ENCODE data around the gene AHCYL2.
"Not testable (repeated sequence)": the region's sequence is repeated elsewhere in the genome, so short reads cannot be mapped to it uniquely, and the experiment has no call there.

The AHCYL2 gene

GRCh38 chr7:129385598-129385997, 160.8 kb downstream of the AHCYL2 start:
- no peak for DNase-seq

GRCh38 chr7:129386506-129386905, 161.7 kb downstream of the AHCYL2 start:
- no peak for DNase-seq

GRCh38 chr7:129387537-129387936, 162.7 kb downstream of the AHCYL2 start:
- DNase-seq = no peak

DNA sequence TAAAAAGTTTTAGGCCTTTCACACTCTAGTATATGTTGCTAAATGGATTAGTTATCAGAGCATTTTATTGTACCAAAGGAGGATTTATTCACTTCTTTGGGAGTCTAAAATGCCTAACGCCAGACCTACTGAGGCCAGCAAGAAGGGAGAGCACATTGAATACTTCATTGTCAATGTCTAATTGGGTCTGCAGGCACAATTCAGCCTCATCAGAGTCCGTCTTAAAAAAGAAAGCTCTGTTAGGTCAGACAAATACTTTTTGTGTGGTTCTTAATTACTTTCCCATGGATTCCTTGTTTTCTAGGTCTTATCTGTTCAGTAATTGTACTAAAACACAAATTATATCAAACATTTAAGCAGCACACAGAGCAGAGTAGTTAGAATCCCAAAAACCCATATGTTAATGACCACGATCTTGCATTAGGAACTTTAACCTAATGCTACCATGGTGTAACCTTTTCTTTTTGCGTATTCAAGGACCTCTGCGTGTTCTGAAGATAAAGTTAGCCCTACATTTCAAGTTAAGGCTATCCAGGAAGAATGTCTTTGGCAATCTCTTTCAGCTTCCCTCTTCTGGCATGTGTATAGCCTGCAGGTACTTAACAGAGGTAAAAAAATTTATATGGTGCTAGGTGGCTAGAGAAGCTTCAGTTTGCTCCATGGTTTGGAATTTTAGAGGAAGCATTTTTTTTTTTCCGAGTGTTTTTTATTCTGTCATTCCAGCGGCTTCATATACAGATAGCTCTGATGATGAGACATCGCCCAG, 163.7 kb downstream of the AHCYL2 start:
- DNase-seq = no peak

GRCh38 chr7:129389829-129390228, 165.0 kb downstream of the AHCYL2 start:
- DNase-seq = no peak

DNA sequence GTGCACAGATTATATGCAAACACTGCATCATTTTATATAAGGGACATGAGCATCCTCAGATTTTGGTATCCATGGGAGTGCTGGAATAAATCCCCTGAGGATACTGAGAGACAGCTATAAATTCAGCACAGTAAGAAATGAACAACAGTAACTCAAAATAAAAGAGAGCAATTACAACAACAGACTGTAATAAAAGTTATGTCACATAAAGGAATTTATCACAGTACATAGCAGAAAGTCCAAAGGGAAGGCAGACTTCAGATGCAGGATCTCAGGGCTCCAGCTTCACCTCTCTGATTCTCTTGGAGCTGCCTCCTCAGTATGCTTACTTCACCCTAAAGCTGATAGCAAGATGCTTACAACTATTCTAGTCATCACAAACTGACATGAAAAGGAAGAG, 165.5 kb downstream of the AHCYL2 start:
- DNase-seq = no peak

- no peak for DNase-seq
Observed at GRCh38 chr7:129391546-129392171, 166.8 kb downstream of the AHCYL2 start.

DNA sequence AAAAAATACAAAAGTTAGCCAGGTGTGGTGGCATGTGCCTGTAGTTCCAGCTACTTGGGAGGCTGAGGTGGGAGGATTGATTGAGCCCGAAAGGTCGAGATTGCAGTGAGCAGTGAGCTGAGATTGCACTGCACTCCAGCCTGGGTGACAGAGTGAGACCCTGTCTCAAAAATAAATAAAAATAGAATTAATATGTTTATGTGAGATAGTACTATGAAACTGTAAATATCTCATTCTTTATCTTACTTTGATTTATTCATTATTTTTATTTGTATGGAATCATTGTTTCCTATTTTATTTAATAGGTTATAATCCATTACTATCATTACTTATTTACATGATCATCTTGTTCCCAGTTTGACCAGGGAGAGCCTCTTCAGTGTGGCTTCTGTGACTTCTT, 168.4 kb downstream of the AHCYL2 start:
- DNase-seq = no peak

DNA sequence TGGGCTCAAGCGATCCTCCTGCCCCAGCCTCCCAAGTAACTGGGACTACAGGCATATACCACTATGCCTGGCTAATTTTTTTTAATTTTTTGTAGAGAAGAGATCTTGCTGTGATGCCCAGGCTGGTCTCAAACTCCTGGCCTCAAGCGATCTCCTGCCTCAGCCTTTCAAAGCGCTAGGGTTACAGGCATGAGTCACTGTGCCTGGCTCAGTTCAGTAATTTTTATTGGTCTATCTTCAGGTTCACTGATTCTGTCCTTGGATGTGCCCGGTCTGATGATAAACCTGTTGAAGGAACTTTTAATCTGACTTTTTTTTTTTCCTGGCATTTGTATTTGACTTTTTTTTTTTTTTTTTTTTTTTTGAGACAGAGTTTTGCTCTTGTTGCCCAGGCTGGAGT, 169.3 kb downstream of the AHCYL2 start:
- no peak for DNase-seq

GRCh38 chr7:129394982-129395914, 170.4 kb downstream of the AHCYL2 start:
- no peak for DNase-seq

- DNase-seq = peak; percentile 92 to 93
Observed at GRCh38 chr7:129401228-129401966, 176.6 kb downstream of the AHCYL2 start.

DNA sequence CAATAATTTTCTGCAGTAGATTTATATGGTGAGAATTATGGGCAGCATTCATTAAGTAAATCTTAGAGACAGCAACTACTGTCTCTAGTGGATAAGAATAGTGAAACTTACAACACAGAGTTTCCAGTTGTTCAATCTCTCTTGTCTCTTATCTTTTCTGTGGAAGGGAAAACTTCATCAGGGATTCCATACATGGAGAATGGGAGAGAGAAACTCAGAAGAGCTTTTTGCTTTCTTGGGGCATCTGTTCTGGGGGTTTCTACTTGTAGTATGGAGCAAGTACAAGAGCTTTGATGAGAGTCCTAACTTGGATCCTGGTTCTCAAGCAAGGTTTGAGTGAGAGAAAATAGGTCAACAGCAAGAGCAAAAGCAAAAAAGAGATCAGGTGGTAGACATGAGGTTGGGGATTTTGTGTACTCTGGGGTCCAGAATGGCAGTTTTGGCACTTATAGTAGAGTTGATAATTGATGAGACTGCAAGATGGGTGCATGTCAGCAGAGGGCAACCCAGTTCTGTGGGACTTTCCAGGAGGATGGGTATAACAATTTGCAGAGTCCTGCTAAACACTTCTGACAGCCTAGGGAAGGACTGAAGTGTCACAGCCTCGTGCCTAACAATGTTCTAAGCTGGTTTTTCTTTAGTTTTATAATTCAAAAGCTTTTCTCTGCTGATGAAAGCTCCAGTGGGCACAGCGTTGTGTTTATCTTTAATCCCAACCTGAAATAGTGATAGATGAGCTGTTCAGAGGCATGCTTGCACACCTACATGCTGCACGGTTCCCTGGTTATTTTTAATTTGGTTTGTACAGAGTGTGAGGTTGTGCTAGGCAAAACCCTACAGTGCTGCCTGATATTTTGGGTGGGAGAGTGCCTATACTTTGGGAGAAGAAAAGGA, 177.4 kb downstream of the AHCYL2 start:
- no peak for DNase-seq

- DNase-seq = no peak
Observed at GRCh38 chr7:129405527-129405926, 180.7 kb downstream of the AHCYL2 start.

GRCh38 chr7:129410238-129410637, 185.4 kb downstream of the AHCYL2 start:
- not testable (repeated sequence) for DNase-seq

- DNase-seq = no peak
Observed at GRCh38 chr7:129412501-129412900, 187.7 kb downstream of the AHCYL2 start.

- DNase-seq = no peak
Observed at GRCh38 chr7:129417073-129417472, 192.2 kb downstream of the AHCYL2 start.

GRCh38 chr7:129421717-129422250, 197.0 kb downstream of the AHCYL2 start:
- DNase-seq = no peak

- no peak for DNase-seq
Observed at GRCh38 chr7:129422727-129423126, 197.9 kb downstream of the AHCYL2 start.

DNA sequence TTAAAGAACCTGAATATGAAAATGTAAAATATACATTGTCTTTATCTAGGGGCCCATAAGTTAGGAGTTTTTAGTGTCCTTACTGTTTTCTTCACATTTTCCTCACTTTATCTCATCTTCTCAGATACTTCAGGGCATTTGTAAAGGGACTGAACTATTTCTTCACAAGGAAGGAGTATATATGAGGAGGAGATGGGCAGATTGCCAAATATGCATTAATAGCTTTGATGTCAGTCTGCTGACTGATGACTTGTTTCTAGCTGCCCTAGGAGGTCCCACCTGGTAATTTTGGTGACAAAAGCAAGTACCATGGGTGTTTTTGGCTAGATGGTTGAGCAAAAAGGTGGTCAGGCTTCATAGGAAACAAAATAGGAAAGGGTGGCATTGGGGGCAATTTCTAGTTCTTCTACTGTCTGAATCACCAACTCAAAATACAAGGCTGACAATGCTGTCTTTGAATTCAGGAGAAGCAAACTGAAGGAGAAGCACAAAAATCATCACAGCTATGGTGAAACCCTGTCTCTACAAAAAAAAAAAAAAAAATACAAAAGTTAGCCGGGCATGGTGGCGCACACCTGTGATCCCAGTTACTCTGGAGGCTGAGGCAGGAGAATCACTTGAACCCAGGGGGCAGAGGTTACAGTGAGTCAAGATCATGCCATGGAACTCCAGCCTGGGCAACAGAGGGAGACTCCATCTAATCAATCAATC, 199.0 kb downstream of the AHCYL2 start:
- DNase-seq = no peak

DNA sequence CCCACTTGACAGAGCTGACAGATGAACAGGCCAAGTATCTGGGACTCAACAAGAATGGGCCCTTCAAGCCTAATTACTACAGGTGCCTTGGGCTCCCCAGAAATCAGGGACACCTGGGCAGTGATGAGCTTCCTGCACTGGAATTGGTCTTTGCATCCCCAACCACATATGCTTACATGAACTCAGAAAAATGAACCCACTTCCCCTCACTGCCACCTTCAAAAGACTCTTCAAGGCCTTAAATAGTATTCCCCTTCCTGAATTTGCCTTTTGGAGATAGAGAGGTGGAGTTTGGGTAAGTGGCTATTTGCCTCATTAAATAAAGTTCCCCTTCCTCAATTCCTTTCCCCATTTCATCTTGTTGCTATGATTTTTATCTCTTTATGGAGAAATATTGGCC, 201.7 kb downstream of the AHCYL2 start:
- DNase-seq = no peak

All from Kasumi-1 (cell line).